GM12873 (cell line): ENCODE measurements around the gene PAX6.

Experiments used
- CTCF ChIP-seq: IDR thresholded peaks from 2 replicates; pipeline ENCODE4 v1.5.1; 2012; ENCODE audit warnings: low read depth, mild to moderate bottlenecking, moderate library complexity, low read length, control low read depth; ENCODE audit not compliant: insufficient read depth; ENCODE audit errors: missing control alignments

Gene PAX6

GRCh38 chr11:31805629-31806185 lies 5.4 kb downstream of the PAX6 start:
- no peak for TF ChIP-seq CTCF

- TF ChIP-seq CTCF, result no peak
Observed at GRCh38 chr11:31805037-31805628, 6.0 kb downstream of the PAX6 start.

GRCh38 chr11:31804312-31805036 lies 6.6 kb downstream of the PAX6 start:
- no peak for TF ChIP-seq CTCF

GRCh38 chr11:31803813-31804311 lies 7.3 kb downstream of the PAX6 start:
- TF ChIP-seq CTCF, result no peak

- TF ChIP-seq CTCF, result no peak
Observed at GRCh38 chr11:31802990-31803812, 7.9 kb downstream of the PAX6 start.

- no peak for TF ChIP-seq CTCF
Observed at GRCh38 chr11:31802609-31802989, 8.5 kb downstream of the PAX6 start.
